OCI-LY7 (cell line): Measurements from ENCODE around the gene APBA1.

ENCODE experiments used
- CTCF ChIP-seq: fragments of 200-600 bp; sonication (generic); conservative IDR thresholded peaks from 2 replicates; pipeline ENCODE4 v1.5.1; 2014; ENCODE audit warnings: mild to moderate bottlenecking, antibody characterized with exemption, low read length, moderate library complexity, mixed read lengths
- EZH2phosphoT487 ChIP-seq: fragments of 200-600 bp; sonication (generic); IDR thresholded peaks from 2 replicates; pipeline ENCODE4 v1.6.1; 2018; ENCODE audit warnings: low read depth, borderline replicate concordance, mild to moderate bottlenecking, mixed run types, antibody characterized with exemption, low read length, moderate library complexity, mixed read lengths

- TF ChIP-seq CTCF (no peak), EZH2phosphoT487 (no peak)
These were observed 13.0 kb downstream of the APBA1 start for GRCh38 chr9:69658987-69659675.
